Activated T-cell treated with anti-CD3 and anti-CD28 coated beads, Interleukin-2, amount 50 U/mL, for 24 hours (primary cell): ENCODE results near the gene GATA3.

Source experiments
- DNase-seq: peaks from one replicate; pipeline ENCODE4 v3.0.0-alpha.2; 2020
- H3K27ac Mint-ChIP-seq: 2 replicates; pipeline ENCODE4 v1.8.0; 2020; ENCODE audit warnings: mild to moderate bottlenecking, mixed read lengths
- H3K27me3 Mint-ChIP-seq: 2 replicates; pipeline ENCODE4 v1.8.0; 2020; ENCODE audit warnings: mixed read lengths
- H3K36me3 Mint-ChIP-seq: 2 replicates; pipeline ENCODE4 v1.8.0; 2020; ENCODE audit warnings: low read depth, mixed read lengths
- H3K4me1 Mint-ChIP-seq: 2 replicates; pipeline ENCODE4 v1.8.0; 2020; ENCODE audit warnings: low read depth, mixed read lengths
- H3K4me3 Mint-ChIP-seq: 2 replicates; pipeline ENCODE4 v1.8.0; 2020; ENCODE audit warnings: mild to moderate bottlenecking, moderate library complexity, mixed read lengths
- H3K9me3 Mint-ChIP-seq: 2 replicates; pipeline ENCODE4 v1.8.0; 2020; ENCODE audit warnings: mixed read lengths

GATA3 gene

DNA sequence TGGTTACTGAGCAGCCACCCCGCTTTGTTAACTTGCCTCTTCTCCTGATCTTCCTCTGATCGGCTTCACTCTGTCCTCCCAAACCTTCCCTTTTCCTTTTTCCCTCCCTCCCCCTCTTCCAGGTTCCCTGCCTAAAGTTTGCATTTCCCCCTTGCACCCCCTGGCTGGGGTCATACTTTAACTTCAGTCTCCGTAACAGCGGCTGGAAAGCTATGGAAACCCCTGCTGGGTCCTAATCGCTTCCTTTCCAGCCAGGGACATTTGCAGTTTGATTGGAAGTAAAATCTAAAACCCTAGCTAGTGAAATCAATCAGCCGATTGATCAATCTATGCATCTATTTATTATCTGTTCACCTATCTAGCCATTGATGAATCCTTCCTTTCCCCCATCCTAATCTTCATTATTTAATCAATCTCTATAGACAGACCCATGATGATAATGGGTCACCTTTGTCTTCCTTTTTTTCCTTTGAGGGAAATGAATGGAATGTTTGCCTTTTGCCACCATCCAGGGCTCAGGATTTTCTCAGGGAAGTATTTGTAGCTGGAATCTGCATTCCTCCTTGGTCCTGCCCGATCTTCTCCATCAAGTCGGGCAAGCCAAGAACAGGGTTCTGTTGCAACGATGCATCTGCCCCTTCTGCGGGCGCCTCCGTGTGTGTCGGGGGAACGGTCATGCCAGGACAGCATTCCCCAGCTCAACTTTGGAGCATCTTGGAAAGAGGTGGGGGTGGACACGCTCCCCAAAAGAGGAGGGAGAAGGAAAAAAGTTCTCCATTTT lies 8.8 kb downstream of the GATA3 start:
- Mint-ChIP-seq H3K4me3 (peak overlapping the region; percentile 89), H3K9me3 (no peaks in the 10 kb centered on the region), H3K27me3 (no peaks in the 10 kb centered on the region), H3K36me3 (peaks cover 100% of the 10 kb centered on the region), H3K27ac (peak overlapping the region; percentile 96), H3K4me1 (peaks cover 97% of the 10 kb centered on the region)
- DNase-seq: no peak

DNA sequence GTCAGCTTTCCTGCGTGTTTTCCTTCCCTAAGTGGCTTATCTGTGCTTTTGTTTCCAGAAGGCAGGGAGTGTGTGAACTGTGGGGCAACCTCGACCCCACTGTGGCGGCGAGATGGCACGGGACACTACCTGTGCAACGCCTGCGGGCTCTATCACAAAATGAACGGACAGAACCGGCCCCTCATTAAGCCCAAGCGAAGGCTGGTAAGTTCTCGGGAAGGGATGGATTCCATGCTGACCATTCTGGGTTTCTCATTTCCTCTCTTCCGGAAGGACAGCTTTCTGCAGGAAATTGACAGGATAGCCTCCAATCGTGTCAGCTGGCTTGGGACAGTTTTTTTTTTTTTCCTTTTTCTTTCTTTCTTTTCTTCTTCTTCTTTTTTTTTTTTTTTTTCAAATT lies 9.4 kb downstream of the GATA3 start:
- no peak for DNase-seq
- Mint-ChIP-seq H3K4me3 (peak overlapping the region; percentile 89), H3K4me1 (peaks cover 97% of the 10 kb centered on the region), H3K36me3 (peaks cover 100% of the 10 kb centered on the region), H3K27me3 (no peaks in the 10 kb centered on the region), H3K27ac (peak overlapping the region; percentile 96), H3K9me3 (no peaks in the 10 kb centered on the region)

DNA sequence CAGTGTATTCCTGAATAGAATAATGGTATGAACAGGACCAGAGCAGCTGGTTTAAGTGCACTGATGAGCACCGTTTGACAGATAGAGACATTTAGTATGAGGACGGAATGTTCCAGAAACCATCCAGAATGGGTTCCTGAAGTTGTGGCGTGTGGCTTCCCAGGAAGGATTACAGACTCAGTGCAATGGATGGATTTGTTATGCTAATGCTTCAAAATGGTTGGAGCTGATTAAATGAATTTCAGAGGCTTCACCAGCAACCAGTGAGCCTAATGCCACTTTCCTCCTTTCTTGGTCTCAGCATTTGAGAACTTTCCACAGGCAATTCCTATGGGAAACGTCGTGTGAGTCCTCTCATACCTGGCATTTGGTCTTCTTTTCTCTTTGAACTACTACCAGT lies 9.9 kb downstream of the GATA3 start:
- Mint-ChIP-seq H3K4me1 (peaks cover 97% of the 10 kb centered on the region), H3K9me3 (no peaks in the 10 kb centered on the region), H3K27ac (peak overlapping the region; percentile 96), H3K36me3 (peaks cover 100% of the 10 kb centered on the region), H3K4me3 (peak overlapping the region; percentile 25), H3K27me3 (no peaks in the 10 kb centered on the region)
- DNase-seq: no peak

DNA sequence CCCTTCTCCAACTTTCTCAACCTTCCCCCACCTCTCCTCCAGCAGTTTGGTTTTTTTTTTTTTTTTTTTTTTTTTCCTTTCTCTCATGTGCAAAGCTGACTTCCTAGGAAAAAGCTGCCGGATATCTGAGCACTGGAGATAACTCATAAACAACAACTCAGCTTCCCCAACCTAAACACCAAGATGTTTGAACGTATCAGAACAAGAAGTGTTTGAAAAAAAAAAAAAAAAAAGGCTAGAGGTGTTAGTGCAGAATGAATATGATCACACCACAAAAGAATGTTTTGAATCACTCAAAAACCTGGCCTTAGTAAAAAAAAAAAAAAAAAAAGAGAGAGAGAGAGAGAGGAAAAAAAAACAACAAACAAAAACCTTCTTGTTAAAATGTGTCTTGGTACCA lies 11.2 kb downstream of the GATA3 start:
- H3K27ac Mint-ChIP-seq: peak overlapping the region; percentile 96
- peak overlapping the region; percentile 74 for H3K4me3 Mint-ChIP-seq
- peaks cover 100% of the 10 kb centered on the region for H3K36me3 Mint-ChIP-seq
- H3K27me3 Mint-ChIP-seq: no peaks in the 10 kb centered on the region
- DNase-seq: no peak
- peaks cover 97% of the 10 kb centered on the region for H3K4me1 Mint-ChIP-seq
- H3K9me3 Mint-ChIP-seq: no peaks in the 10 kb centered on the region

DNA sequence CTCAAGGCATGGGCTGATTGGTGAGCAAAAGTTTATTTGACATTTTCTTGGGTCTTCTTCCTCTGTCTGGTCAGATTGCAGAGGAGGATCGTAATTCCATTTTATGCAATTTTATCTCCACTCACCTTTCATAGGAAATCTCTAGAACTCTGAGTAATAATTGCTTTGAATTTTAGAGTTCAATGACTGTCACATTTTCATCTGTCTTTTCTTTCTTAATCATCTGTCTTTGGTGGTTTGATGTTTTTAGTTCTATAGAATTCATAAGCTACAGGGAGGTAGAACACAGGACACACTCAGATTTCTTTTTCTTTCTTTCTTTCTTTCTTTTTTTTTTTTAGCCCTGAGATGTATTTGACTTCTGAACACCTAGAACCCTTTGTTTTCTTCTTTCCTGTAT lies 11.6 kb downstream of the GATA3 start:
- H3K27me3 Mint-ChIP-seq: no peaks in the 10 kb centered on the region

DNA sequence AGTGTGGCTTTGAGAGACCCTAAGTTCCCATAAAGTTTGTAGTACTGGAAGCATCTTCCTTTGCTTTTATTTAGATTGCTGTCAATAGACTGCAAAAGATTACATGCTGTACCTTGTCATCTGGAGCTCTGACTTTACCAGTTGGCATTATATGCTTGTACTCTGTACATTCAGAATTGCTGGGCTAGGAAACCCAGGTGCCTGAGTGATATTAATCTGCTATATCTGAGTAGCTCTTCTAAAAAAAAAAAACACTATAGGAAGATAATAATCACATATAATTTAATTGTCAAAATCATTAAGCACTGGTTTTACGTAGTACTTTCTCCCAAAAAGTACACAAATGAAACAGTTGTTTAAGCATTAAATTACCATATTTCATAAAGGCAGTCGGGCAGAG lies 12.3 kb downstream of the GATA3 start:
- no peaks in the 10 kb centered on the region for H3K9me3 Mint-ChIP-seq
- H3K27ac Mint-ChIP-seq: peak overlapping the region; percentile 96
- DNase-seq: no peak
- H3K4me3 Mint-ChIP-seq: peak overlapping the region; percentile 74
- H3K36me3 Mint-ChIP-seq: peaks cover 100% of the 10 kb centered on the region
- H3K4me1 Mint-ChIP-seq: peaks cover 97% of the 10 kb centered on the region
- H3K27me3 Mint-ChIP-seq: no peaks in the 10 kb centered on the region

More for the DNA sequence above, 11.6 kb downstream of the GATA3 start:
- peak overlapping the region; percentile 74 for H3K4me3 Mint-ChIP-seq
- no peaks in the 10 kb centered on the region for H3K9me3 Mint-ChIP-seq
- H3K4me1 Mint-ChIP-seq: peaks cover 97% of the 10 kb centered on the region
- peaks cover 100% of the 10 kb centered on the region for H3K36me3 Mint-ChIP-seq
- H3K27ac Mint-ChIP-seq: peak overlapping the region; percentile 96
- no peak for DNase-seq

DNA sequence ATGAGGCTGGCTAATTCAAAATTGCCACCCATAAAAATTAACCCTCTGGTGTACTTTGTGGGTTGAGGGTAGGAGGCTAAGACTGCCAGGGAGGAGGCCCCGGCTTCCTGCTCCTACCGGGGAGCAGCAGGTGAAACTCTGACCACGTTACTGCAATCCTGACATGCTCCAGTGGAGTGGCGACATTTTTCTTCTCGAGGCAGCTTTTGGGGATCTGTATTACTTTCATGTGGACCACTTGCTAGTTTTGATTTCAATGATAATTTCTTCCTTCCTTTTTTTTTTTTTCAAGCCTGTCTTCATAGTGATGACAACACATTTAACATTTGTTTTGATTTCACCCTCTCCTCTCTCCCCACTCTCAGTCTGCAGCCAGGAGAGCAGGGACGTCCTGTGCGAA lies 14.6 kb downstream of the GATA3 start:
- Mint-ChIP-seq H3K4me3 (peak overlapping the region; percentile 21), H3K27me3 (no peaks in the 10 kb centered on the region), H3K36me3 (peaks cover 100% of the 10 kb centered on the region), H3K27ac (peak overlapping the region; percentile 83), H3K4me1 (peaks cover 93% of the 10 kb centered on the region), H3K9me3 (no peaks in the 10 kb centered on the region)
- no peak for DNase-seq

DNA sequence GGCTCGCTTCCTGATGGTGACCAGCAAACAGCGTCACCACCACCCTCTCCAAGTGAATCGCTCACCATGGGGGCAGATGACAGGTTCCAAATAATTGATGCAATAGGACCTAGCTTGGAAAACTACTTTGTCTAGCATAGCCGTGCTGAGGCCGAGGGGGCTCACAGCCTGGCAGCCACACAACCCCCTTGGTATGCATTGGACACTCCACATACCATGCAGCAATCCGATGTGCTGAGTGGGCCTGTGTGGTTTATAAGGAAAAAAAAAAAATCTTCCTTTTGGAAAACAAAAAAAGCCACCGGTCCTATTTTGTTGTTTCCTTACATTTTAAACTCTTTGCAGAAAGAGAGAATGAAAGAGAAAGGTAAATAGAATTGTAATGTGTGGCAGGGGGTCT lies 15.1 kb downstream of the GATA3 start:
- H3K36me3 Mint-ChIP-seq: peaks cover 100% of the 10 kb centered on the region
- peak overlapping the region; percentile 21 for H3K4me3 Mint-ChIP-seq

DNA sequence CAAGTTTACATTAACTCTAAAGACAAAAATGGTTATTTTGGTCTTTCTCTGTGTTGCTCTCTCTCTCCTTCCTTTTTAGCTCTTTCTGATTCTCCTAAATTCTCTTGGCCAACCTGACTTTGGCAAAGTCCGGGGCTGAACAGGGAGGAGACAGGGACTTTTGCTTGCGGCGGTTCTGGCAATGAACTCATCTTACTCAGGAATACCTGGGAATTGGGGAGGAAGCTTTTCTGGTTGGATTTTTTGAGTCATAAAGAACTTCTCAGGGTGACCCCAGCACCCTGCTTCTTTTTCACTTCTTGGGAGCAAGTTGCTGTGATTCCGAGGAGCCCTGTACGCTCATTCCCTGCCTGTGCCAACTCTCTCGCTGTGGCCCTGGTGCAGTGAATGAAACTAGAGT lies 16.0 kb downstream of the GATA3 start:
- peak overlapping the region; percentile 28 for H3K4me3 Mint-ChIP-seq
- no peaks in the 10 kb centered on the region for H3K9me3 Mint-ChIP-seq
- no peak for DNase-seq
- H3K27me3 Mint-ChIP-seq: no peaks in the 10 kb centered on the region
- peaks cover 100% of the 10 kb centered on the region for H3K36me3 Mint-ChIP-seq
- peaks cover 85% of the 10 kb centered on the region for H3K4me1 Mint-ChIP-seq
- peak overlapping the region; percentile 82 for H3K27ac Mint-ChIP-seq

More for the DNA sequence above, 15.1 kb downstream of the GATA3 start:
- peaks cover 90% of the 10 kb centered on the region for H3K4me1 Mint-ChIP-seq
- no peaks in the 10 kb centered on the region for H3K9me3 Mint-ChIP-seq
- no peak for DNase-seq
- H3K27me3 Mint-ChIP-seq: no peaks in the 10 kb centered on the region
- H3K27ac Mint-ChIP-seq: peak overlapping the region; percentile 83

DNA sequence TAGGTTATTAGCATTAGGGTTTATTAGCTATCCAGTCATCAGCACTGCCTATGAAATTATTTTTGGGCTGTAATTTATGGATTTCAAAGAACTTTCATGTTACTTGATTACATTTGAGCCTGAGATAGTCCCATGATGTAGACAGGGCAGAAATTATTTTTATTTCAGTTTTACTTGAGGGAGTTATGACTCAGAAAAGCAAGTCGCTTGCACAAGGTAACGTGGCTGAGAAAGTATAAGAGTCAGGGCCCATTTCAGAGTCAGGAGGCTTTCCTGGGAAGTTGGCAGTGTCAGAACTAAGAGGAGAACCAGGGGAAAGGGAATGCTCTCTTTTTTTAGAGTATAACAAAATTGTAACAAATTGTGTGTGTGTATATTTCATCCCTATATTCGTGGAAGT lies 16.5 kb downstream of the GATA3 start:
- no peak for DNase-seq
- Mint-ChIP-seq H3K4me3 (peak overlapping the region; percentile 28), H3K36me3 (peaks cover 100% of the 10 kb centered on the region), H3K27ac (peak overlapping the region; percentile 82), H3K27me3 (no peaks in the 10 kb centered on the region), H3K9me3 (no peaks in the 10 kb centered on the region), H3K4me1 (peaks cover 84% of the 10 kb centered on the region)

DNA sequence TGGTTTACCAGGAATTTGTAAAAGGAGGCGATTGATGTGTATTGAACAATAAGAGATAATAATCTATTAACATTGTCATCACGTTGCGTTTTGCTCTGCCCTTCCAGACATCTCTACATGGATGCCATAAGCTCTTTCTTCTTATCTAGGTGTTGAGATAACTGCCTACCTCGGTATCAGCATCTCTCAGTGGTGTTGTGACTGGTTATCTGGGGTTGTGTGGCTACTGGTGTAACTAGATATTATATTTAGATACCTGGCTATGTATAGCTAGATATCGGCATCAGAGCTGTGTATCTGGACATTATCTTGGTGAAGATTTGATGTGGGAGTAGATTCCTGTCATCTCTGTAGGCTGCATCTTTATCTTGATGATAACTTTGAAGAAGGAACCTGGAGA lies 17.2 kb downstream of the GATA3 start:
- no peak overlapping the region for H3K4me3 Mint-ChIP-seq

DNA sequence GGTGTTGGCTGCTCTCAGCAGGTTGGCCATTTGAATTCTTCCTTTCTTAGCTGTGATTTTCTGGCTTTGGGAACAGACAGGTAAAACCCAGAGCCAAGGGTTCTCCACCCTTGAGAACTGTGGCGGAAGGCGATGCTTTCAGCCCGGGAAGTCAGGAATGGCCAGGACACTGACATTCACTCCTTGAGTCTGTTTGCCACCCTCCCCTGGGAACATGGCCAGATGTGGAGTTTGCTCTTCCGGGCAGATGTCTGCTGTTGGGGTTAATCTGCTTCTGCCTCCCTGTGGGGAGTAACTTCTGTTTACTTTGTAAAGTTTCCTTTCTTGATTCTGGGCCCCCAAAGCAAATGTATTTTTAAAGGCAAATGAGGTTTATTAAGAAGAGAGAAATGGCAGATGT lies 17.7 kb downstream of the GATA3 start:
- no peak overlapping the region for H3K4me3 Mint-ChIP-seq
- peak overlapping the region; percentile 20 for H3K27ac Mint-ChIP-seq
- H3K27me3 Mint-ChIP-seq: no peaks in the 10 kb centered on the region
- H3K9me3 Mint-ChIP-seq: no peaks in the 10 kb centered on the region
- H3K36me3 Mint-ChIP-seq: peaks cover 95% of the 10 kb centered on the region
- H3K4me1 Mint-ChIP-seq: peaks cover 73% of the 10 kb centered on the region
- no peak for DNase-seq

More for the DNA sequence above, 17.2 kb downstream of the GATA3 start:
- no peak for DNase-seq
- H3K9me3 Mint-ChIP-seq: no peaks in the 10 kb centered on the region
- H3K27ac Mint-ChIP-seq: peak overlapping the region; percentile 79
- peaks cover 97% of the 10 kb centered on the region for H3K36me3 Mint-ChIP-seq
- H3K4me1 Mint-ChIP-seq: peaks cover 77% of the 10 kb centered on the region
- no peaks in the 10 kb centered on the region for H3K27me3 Mint-ChIP-seq

DNA sequence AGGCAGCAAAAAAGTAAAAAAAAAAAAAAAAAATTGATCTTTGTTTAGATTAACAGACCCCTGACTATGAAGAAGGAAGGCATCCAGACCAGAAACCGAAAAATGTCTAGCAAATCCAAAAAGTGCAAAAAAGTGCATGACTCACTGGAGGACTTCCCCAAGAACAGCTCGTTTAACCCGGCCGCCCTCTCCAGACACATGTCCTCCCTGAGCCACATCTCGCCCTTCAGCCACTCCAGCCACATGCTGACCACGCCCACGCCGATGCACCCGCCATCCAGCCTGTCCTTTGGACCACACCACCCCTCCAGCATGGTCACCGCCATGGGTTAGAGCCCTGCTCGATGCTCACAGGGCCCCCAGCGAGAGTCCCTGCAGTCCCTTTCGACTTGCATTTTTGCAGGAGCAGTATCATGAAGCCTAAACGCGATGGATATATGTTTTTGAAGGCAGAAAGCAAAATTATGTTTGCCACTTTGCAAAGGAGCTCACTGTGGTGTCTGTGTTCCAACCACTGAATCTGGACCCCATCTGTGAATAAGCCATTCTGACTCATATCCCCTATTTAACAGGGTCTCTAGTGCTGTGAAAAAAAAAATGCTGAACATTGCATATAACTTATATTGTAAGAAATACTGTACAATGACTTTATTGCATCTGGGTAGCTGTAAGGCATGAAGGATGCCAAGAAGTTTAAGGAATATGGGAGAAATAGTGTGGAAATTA lies 19.4 kb downstream of the GATA3 start:
- no peak for DNase-seq
- Mint-ChIP-seq H3K27ac (peak overlapping the region; percentile 77), H3K9me3 (no peaks in the 10 kb centered on the region), H3K36me3 (peaks cover 88% of the 10 kb centered on the region), H3K4me1 (peaks cover 62% of the 10 kb centered on the region), H3K27me3 (no peaks in the 10 kb centered on the region), H3K4me3 (peak overlapping the region; percentile 30)

DNA sequence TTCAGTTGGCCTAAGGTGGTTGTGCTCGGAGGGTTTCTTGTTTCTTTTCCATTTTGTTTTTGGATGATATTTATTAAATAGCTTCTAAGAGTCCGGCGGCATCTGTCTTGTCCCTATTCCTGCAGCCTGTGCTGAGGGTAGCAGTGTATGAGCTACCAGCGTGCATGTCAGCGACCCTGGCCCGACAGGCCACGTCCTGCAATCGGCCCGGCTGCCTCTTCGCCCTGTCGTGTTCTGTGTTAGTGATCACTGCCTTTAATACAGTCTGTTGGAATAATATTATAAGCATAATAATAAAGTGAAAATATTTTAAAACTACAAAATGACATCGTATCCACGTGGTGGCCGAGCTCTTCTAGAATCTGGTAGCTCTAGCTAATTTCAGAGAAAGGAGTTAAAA lies 20.4 kb downstream of the GATA3 start:
- DNase-seq: no peak
- Mint-ChIP-seq H3K27me3 (no peaks in the 10 kb centered on the region), H3K36me3 (peaks cover 81% of the 10 kb centered on the region), H3K4me1 (peaks cover 51% of the 10 kb centered on the region), H3K9me3 (no peaks in the 10 kb centered on the region), H3K4me3 (no peak overlapping the region), H3K27ac (no peak overlapping the region)
